NCI-H524 (cell line): ENCODE data around the gene CENPO.

Experiments used
- DNase-seq, 2 experiments: peaks; one replicate each; lab custom pipeline; 2025; lab: John Stamatoyannopoulos, UW

Gene CENPO

GRCh38 chr2:24861500-24861899 lies 68.3 kb downstream of the CENPO start:
- no peak for DNase-seq

DNA sequence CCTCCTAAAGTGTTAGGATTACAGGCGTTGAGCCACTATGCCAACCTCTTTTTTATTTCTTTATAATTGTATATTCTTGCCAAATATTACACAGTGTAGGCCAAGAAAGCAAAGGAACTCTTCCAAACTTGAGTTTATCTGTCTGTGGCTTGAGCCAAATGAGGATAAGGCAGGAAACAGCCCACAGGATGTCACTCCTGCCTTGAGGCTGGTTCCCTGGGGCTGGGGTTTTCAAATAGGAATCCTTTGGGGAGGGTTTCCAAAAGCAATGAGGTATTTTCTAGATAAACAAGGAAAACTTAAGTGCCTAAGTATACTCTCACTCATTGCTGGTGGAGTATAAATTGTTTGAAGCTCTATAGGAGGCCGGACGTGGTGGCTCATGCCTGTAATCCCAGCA lies 70.4 kb downstream of the CENPO start:
- no peak for DNase-seq

- DNase-seq = no peak
Observed at GRCh38 chr2:24866946-24867345, 73.7 kb downstream of the CENPO start.

GRCh38 chr2:24870440-24870839 lies 77.2 kb downstream of the CENPO start:
- no peak for DNase-seq

DNA sequence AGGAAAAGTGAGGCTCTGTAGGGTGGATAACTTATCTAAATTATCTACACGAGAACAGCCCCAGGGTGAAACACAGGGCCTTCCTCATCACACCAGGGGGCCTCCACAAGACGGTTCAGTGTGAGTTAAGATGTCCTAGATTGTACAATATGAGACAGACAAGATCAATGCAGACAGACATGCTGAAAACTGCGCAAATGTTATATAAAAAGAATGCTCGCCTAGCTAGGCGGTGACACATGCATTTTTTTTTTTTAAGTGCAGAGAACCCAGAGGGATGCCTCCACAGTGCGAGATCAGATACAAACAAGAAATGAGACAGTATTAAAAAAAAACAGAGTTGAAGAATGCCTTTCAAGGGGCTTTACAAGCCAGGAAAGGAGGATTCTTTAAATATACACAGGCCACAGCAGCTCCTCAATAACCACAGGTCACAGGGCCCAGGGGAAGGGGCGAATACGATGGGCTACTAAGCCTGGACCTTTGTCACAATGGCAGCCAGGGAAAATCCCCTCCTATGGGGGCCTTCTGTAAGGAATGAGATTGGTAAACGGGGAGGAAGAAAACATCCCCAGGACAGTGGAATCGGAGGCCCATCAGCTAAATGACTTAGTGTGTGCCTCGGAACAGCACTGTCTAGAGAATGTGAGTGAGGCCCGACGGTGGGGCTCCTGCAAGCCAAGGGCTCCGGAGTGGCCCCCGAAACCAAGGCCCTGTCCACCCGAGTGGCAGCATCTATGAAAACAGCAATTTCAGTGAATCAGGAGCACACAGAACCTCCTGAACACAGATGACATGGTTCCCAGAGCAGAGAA lies 77.9 kb downstream of the CENPO start:
- DNase-seq = no peak

- no peak for DNase-seq
Observed at GRCh38 chr2:24871852-24872333, 78.7 kb downstream of the CENPO start.
